GM23248 (cell line): Measurements from ENCODE around the gene PGA3.
"Not testable (repeated sequence)": the region's sequence is repeated elsewhere in the genome, so short reads cannot be mapped to it uniquely, and the experiment has no call there.

Source experiments
- EZH2 ChIP-seq: fragments of 200-600 bp; sonication (generic); IDR thresholded peaks from 2 replicates; pipeline ENCODE4 v1.6.1; 2018; ENCODE audit warnings: antibody characterized with exemption, mild to moderate bottlenecking; ENCODE audit not compliant: insufficient read depth, poor library complexity, severe bottlenecking
- EZH2phosphoT487 ChIP-seq: fragments of 200-600 bp; sonication (generic); IDR thresholded peaks from 2 replicates; pipeline ENCODE4 v1.6.1; 2018; ENCODE audit warnings: antibody characterized with exemption, moderate library complexity, mild to moderate bottlenecking, low read depth; ENCODE audit not compliant: insufficient read depth

DNA sequence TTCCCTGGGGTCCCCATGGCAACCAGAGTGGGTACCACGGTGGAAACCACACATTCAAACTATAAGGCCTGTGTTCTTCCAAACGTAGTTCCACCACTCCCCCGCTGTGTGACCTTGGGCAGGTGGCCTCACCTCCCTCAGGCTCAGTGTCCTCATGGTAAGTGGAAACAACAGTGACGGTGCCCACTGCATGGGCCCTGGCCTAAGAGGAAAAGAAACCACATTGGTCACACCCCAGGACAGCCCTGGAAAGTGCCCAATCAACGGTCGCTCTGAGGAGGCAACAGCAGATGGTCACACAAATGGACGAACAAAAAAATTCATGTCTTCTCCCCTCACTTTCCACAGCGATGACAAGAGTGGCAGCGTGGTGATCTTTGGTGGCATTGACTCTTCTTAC lies 44.8 kb downstream of the PGA3 start:
- TF ChIP-seq EZH2phosphoT487, EZH2: not testable (repeated sequence)
